SK-N-SH (cell line): ENCODE measurements around the gene PDK2. TPM values are rescaled to one million over a fixed set of nuclear protein-coding genes. Genes with fewer than 3 reads are reported as not detected.

Experiments used
- CTCF ChIA-PET: fragments of 300-600, 350-600 bp; formaldehyde crosslinking; extraction: SDS; loops from one replicate; lab custom pipeline; 2021; lab: Yijun Ruan, JAX
- POLR2A ChIA-PET: fragments of 350-600 bp; sonication (Branson Sonifier 250); formaldehyde crosslinking; extraction: SDS; loops from one replicate; lab custom pipeline; 2020; ENCODE audit warnings: antibody characterized with exemption, inconsistent platforms; lab: Yijun Ruan, JAX
- DNase-seq: peaks from one replicate; pipeline ENCODE4 v3.0.0; 2012
- H2AFZ ChIP-seq: fragments of 200-600 bp; sonication (generic); 2 replicates; pipeline ENCODE4 v1.8.1; 2016; ENCODE audit warnings: antibody characterized with exemption, mild to moderate bottlenecking, low read depth
- H3F3A ChIP-seq: fragments of 200-600 bp; sonication (generic); replicated peaks from 2 replicates; pipeline ENCODE3; 2016; ENCODE audit warnings: antibody characterized with exemption, mild to moderate bottlenecking; ENCODE audit not compliant: insufficient read depth
- H3K27ac ChIP-seq, 2 experiments: fragments of 200-500 bp in 1 of 2; fragments of 200-600 bp in 1 of 2; sonication (Bioruptor generic) in 1 of 2; sonication (generic), shearing (Covaris generic) in 1 of 2; 2 replicates each; pipeline versions ENCODE4 v1.5.1 to v1.6.1; 2014 to 2016; ENCODE audit warnings: low read depth in 2 of 2, inconsistent platforms in 1 of 2, low read length in 1 of 2, mild to moderate bottlenecking in 1 of 2, mixed read lengths in 1 of 2
- H3K27me3 ChIP-seq: fragments of 200-600 bp; sonication (generic), shearing (Covaris generic); 2 replicates; pipeline ENCODE4 v1.6.1; 2016; ENCODE audit warnings: mixed run types; ENCODE audit not compliant: insufficient read depth
- H3K36me3 ChIP-seq, 2 experiments: fragments of 200-500 bp in 1 of 2; fragments of 200-600 bp in 1 of 2; sonication (Bioruptor generic) in 1 of 2; sonication (generic) in 1 of 2; replicated peaks in 1 of 2; 2 replicates each; pipeline versions ENCODE3 to v1.5.1; 2014 to 2016; ENCODE audit warnings: low read length in 1 of 2, mild to moderate bottlenecking in 1 of 2; ENCODE audit not compliant: insufficient read depth in 2 of 2, control insufficient read depth in 1 of 2
- H3K4me1 ChIP-seq, 2 experiments: fragments of 200-500 bp in 1 of 2; fragments of 200-600 bp in 1 of 2; sonication (Bioruptor generic) in 1 of 2; sonication (generic), shearing (Covaris generic) in 1 of 2; 2 replicates each; pipeline versions ENCODE4 v1.5.1 to v1.6.1; 2014 to 2016; ENCODE audit warnings: low read depth in 1 of 2, low read length in 1 of 2, mixed run types in 1 of 2; ENCODE audit not compliant: insufficient read depth in 2 of 2, control insufficient read depth in 1 of 2
- H3K4me2 ChIP-seq: fragments of 200-600 bp; sonication (generic), shearing (Covaris generic); 2 replicates; pipeline ENCODE4 v1.6.1; 2017; ENCODE audit warnings: mixed run types
- H3K4me3 ChIP-seq, 2 experiments: fragments of 200-500 bp in 1 of 2; fragments of 200-600 bp in 1 of 2; sonication (Bioruptor generic) in 1 of 2; sonication (generic), shearing (Covaris generic) in 1 of 2; 2 replicates each; pipeline versions ENCODE4 v1.5.1 to v1.8.1; 2014 to 2016; ENCODE audit warnings: low read depth in 2 of 2, inconsistent platforms in 1 of 2, low read length in 1 of 2, mild to moderate bottlenecking in 1 of 2, mixed read lengths in 1 of 2, moderate library complexity in 1 of 2
- H3K79me2 ChIP-seq: fragments of 200-600 bp; sonication (generic); 2 replicates; pipeline ENCODE4 v1.8.1; 2017; ENCODE audit warnings: mild to moderate bottlenecking; ENCODE audit not compliant: insufficient read depth
- H3K9ac ChIP-seq: fragments of 200-600 bp; sonication (generic); 2 replicates; pipeline ENCODE4 v1.6.1; 2017; ENCODE audit warnings: mixed run types
- H3K9me2 ChIP-seq: fragments of 200-600 bp; sonication (generic); 2 replicates; pipeline ENCODE4 v1.6.1; 2017; ENCODE audit warnings: mixed run types
- H3K9me3 ChIP-seq: fragments of 200-600 bp; sonication (generic); 2 replicates; pipeline ENCODE4 v1.6.1; 2017; ENCODE audit warnings: mixed run types, mild to moderate bottlenecking, moderate library complexity
- H4K20me1 ChIP-seq: fragments of 200-600 bp; sonication (generic); 2 replicates; pipeline ENCODE4 v1.6.1; 2017; ENCODE audit warnings: mild to moderate bottlenecking, mixed run types; ENCODE audit not compliant: insufficient read depth
- CTCF ChIP-seq: fragments of 200-600 bp; sonication (generic); IDR thresholded peaks from 2 replicates; pipeline ENCODE4 v1.6.1; 2017; ENCODE audit warnings: antibody characterized with exemption, mild to moderate bottlenecking, moderate library complexity
- ELF1 ChIP-seq: IDR thresholded peaks from 2 replicates; pipeline ENCODE4 v1.4.0; 2012
- EP300 ChIP-seq, 2 experiments: IDR thresholded peaks; 2 replicates each; pipeline versions ENCODE4 v1.4.0 to v1.6.1; 2012; ENCODE audit warnings: borderline replicate concordance in 1 of 2, low read depth in 1 of 2, low read length in 1 of 2
- EZH2phosphoT487 ChIP-seq: fragments of 200-600 bp; sonication (generic); IDR thresholded peaks from 2 replicates; pipeline ENCODE4 v1.6.1; 2017; ENCODE audit warnings: low read depth, mixed run types, mild to moderate bottlenecking, antibody characterized with exemption, moderate library complexity, borderline replicate concordance
- FOSL2 ChIP-seq: IDR thresholded peaks from 2 replicates; pipeline ENCODE4 v1.4.0; 2012; ENCODE audit warnings: low read depth, mild to moderate bottlenecking, moderate library complexity, borderline replicate concordance
- FOXJ3 ChIP-seq: sonication (generic); formaldehyde crosslinking; IDR thresholded peaks from 2 replicates; pipeline ENCODE4 v1.5.1; 2020; ENCODE audit warnings: mild to moderate bottlenecking, missing genetic modification reagents
- FOXM1 ChIP-seq: IDR thresholded peaks from 2 replicates; pipeline ENCODE4 v1.4.0; 2012; ENCODE audit warnings: low read depth, mild to moderate bottlenecking
- GABPA ChIP-seq: IDR thresholded peaks from 2 replicates; pipeline ENCODE4 v1.4.0; 2012; ENCODE audit warnings: low read depth, mild to moderate bottlenecking
- MAX ChIP-seq: IDR thresholded peaks from 2 replicates; pipeline ENCODE4 v1.4.0; 2012; ENCODE audit warnings: low read depth
- NFIC ChIP-seq: IDR thresholded peaks from 2 replicates; pipeline ENCODE4 v1.4.0; 2012; ENCODE audit warnings: borderline replicate concordance
- NRF1 ChIP-seq: IDR thresholded peaks from 2 replicates; pipeline ENCODE4 v1.6.1; 2012; ENCODE audit warnings: low read depth, mild to moderate bottlenecking, low read length
- POLR2AphosphoS5 ChIP-seq: IDR thresholded peaks from 2 replicates; pipeline ENCODE4 v1.6.1; 2012; ENCODE audit warnings: low read depth, low read length
- RAD21 ChIP-seq: IDR thresholded peaks from 2 replicates; pipeline ENCODE4 v1.6.1; 2012; ENCODE audit warnings: mild to moderate bottlenecking, low read length
- RCOR1 ChIP-seq: fragments of 150-350 bp; IDR thresholded peaks from 2 replicates; pipeline ENCODE4 v1.6.1; 2017; ENCODE audit warnings: antibody characterized with exemption, low read length
- REST ChIP-seq: IDR thresholded peaks from 2 replicates; pipeline ENCODE4 v1.6.1; 2012; ENCODE audit warnings: mild to moderate bottlenecking, low read depth, low read length, moderate library complexity
- RFX5 ChIP-seq: IDR thresholded peaks from 2 replicates; pipeline ENCODE4 v1.6.1; 2012; ENCODE audit warnings: mild to moderate bottlenecking, improper control_type of control experiment, low read length
- RXRA ChIP-seq: IDR thresholded peaks from 2 replicates; pipeline ENCODE4 v1.4.0; 2012; ENCODE audit warnings: low read depth, mild to moderate bottlenecking, borderline replicate concordance
- SIN3A ChIP-seq: IDR thresholded peaks from 2 replicates; pipeline ENCODE4 v1.6.1; 2012; ENCODE audit warnings: low read depth, mild to moderate bottlenecking, low read length, moderate library complexity, borderline replicate concordance
- TAF1 ChIP-seq: IDR thresholded peaks from 2 replicates; pipeline ENCODE4 v1.6.1; 2012; ENCODE audit warnings: low read depth, mild to moderate bottlenecking, low read length, moderate library complexity, borderline replicate concordance
- USF1 ChIP-seq: IDR thresholded peaks from 2 replicates; pipeline ENCODE4 v1.4.0; 2012; ENCODE audit warnings: low read depth, borderline replicate concordance
- USF2 ChIP-seq: fragments of 150-350 bp; IDR thresholded peaks from 2 replicates; pipeline ENCODE4 v1.6.1; 2017; ENCODE audit warnings: antibody characterized with exemption, low read length, low read depth, borderline replicate concordance
- YY1 ChIP-seq: IDR thresholded peaks from 2 replicates; pipeline ENCODE4 v1.4.0; 2012; ENCODE audit warnings: low read depth, mild to moderate bottlenecking
- WGBS: methylation state at CpG from one replicate; pipeline ENCODE4 v1.1.6; 2017; ENCODE audit warnings: low lambda C conversion rate; 5-methylcytosine and 5-hydroxymethylcytosine counted together
- polyA plus RNA-seq, 3 experiments: library from polyadenylated mRNA; depleted of rRNA; stranded (reverse); fragments of >200 nt; gene quantifications; 2 replicates each; pipeline ENCODE4 v1.2.3, GENCODE V29; 2012

The PDK2 gene
- polyA plus RNA-seq, 1 of the 3 experiments (the other 2 are of a cell fraction): 124 TPM

GRCh38 chr17:50157891-50158290, 62.7 kb downstream of the PDK2 start (continued):
- TF ChIP-seq RXRA: no peak
- TF ChIP-seq POLR2AphosphoS5: no peak
- no peak for TF ChIP-seq EP300 (IDR thresholded peaks at IDR 0.05; ENCODE audit: borderline replicate concordance in 1 of 2, low read depth in 1 of 2, low read length in 1 of 2)
- no peak for TF ChIP-seq ELF1
- no peak for TF ChIP-seq SIN3A

GRCh38 chr17:50161023-50161910, 66.1 kb downstream of the PDK2 start:
- POLR2A ChIA-PET: interaction anchor here (0.6 to 2.7 kb wide), 17 partner anchors 9 to 185 kb away, joined by 3 to 30 read pairs (median 4); partner anchors contain the start of genes PDK2 and SAMD14
- H3K27ac ChIP-seq: peak overlapping the region; percentile 3 to 91; a peak in 3 of 4 replicates
- TF ChIP-seq EZH2phosphoT487 (no peak), YY1 (no peak), ELF1 (no peak), FOXJ3 (CRISPR knock-in tag) (peak; percentile 45; the same call in 1 of the 2 replicates), SIN3A (peak; percentile 85), RFX5 (peak; percentile 60; the same call in 1 of the 2 replicates), RAD21 (peak; percentile 72), MAX (peak; percentile 89), NRF1 (peak; percentile 95), GABPA (no peak), FOSL2 (no peak), RCOR1 (peak; percentile 67), TAF1 (peak; percentile 56), USF2 (no peak), FOXM1 (no peak), REST (0 out of 2 replicates have a peak, but pooled peaks have one; percentile 18), USF1 (no peak), CTCF (peak; percentile 97), RXRA (no peak), NFIC (no peak), POLR2AphosphoS5 (peak; percentile 89)

More at GRCh38 chr17:50161023-50161910, 66.1 kb downstream of the PDK2 start:
- WGBS: under 1% methylated on average over 27 of the region's 53 CpGs
- H3K9me3 ChIP-seq: no peaks in the 10 kb centered on the region
- peak overlapping the region; percentile 60 to 72 for H3K4me3 ChIP-seq
- peak overlapping the region; percentile 63 for H3K9ac ChIP-seq
- peak overlapping the region; percentile 93 for H3K4me2 ChIP-seq
- peak overlapping the region; percentile 91 for H2AFZ ChIP-seq
- peaks cover 3 to 10% of the 10 kb centered on the region in 2 experiments; a peak in 1 of 4 replicates for H3K4me1 ChIP-seq
- peaks cover 16% of the 10 kb centered on the region for H3F3A ChIP-seq
- H3K9me2 ChIP-seq: no peaks in the 10 kb centered on the region
- no peaks in the 10 kb centered on the region for H3K36me3 ChIP-seq
- no peaks in the 10 kb centered on the region for H3K79me2 ChIP-seq
- CTCF ChIA-PET: interaction anchor here (0.6 to 2.8 kb wide), 64 partner anchors 9 to 380 kb away, joined by 3 to 148 read pairs (median 5); partner anchors contain the start of genes COL1A1, PDK2, PPP1R9B and SAMD14
- H3K27me3 ChIP-seq: no peaks in the 10 kb centered on the region
- DNase-seq: peak; percentile 100
- H4K20me1 ChIP-seq: no peaks in the 10 kb centered on the region
